Astrocyte of the hippocampus (primary cell): Measurements from ENCODE around the gene ANKRD65.
"Not testable (repeated sequence)": the region's sequence is repeated elsewhere in the genome, so short reads cannot be mapped to it uniquely, and the experiment has no call there.

Experiments used
- DNase-seq: peaks from one replicate; pipeline ENCODE4 v3.0.0; 2011; ENCODE audit warnings: low read depth, low spot score

Gene ANKRD65

DNA sequence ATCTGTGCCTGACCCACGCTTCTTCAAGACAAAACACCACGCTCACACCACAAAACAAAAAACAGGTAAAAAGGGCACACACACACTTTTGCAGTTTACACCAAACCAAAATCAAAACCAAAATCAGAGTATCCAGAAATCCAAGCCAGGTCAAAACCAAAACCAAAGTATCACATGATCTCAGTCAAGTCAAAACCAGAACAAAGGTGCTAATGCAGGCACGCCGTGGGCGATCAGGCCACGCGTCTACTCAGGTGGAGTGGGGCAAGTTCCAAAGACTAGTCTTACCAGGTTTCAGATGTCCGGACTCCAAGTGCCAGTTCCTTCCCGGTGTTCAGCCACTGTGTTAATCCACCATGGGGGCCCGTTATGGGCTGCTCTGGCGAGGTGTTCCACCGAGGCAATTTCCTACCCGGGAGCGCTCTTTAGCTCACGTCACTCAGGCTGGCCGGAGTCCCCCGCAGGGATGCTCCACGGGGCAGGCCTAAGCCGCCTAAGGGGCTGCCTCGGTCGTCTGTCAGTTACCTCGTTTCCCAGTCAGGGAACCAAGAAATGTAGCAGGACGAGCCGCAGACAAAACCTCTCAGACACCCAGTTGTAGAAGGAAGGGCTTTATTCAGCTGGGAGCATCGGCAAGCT lies 3.1 kb downstream of the ANKRD65 start:
- DNase-seq, result not testable (repeated sequence)

- not testable (repeated sequence) for DNase-seq
Observed at GRCh38 chr1:1417396-1417795, 3.7 kb downstream of the ANKRD65 start.

GRCh38 chr1:1415751-1416150 lies 5.3 kb downstream of the ANKRD65 start:
- DNase-seq, result no peak

DNA sequence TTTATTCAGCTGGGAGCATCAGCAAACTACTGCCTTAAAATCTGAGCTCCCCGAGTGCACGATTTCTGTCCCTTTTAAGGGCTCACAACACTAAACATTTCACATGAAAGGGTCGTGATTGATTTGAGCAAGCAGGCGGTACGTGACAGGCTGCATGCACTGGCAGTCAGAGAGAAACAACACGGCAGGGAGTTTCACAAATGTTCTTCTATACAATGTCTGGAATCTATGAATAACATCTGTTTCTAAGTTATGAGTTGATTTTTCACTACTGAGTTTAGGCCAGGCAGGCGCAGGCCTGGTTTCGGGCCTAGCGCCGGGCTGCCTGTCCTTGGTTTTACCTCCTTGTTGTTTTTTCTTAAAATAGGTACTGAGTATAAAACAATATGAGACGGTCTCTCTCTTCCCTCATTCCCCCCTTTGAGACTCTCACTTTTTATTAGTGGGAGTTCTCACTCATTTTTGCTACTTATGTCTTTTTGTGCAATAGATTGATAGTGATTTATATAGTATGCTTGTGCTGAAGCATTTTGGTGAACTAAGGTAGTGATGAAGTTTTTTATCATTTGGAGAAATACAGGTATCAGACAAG lies 8.7 kb downstream of the ANKRD65 start:
- DNase-seq, result not testable (repeated sequence)

- DNase-seq, result no peak
Observed at GRCh38 chr1:1411626-1412025, 9.4 kb downstream of the ANKRD65 start.

GRCh38 chr1:1410238-1410637 lies 10.8 kb downstream of the ANKRD65 start:
- not testable (repeated sequence) for DNase-seq

- DNase-seq, result peak; percentile 74
Observed at GRCh38 chr1:1407636-1408318, 13.3 kb downstream of the ANKRD65 start.

DNA sequence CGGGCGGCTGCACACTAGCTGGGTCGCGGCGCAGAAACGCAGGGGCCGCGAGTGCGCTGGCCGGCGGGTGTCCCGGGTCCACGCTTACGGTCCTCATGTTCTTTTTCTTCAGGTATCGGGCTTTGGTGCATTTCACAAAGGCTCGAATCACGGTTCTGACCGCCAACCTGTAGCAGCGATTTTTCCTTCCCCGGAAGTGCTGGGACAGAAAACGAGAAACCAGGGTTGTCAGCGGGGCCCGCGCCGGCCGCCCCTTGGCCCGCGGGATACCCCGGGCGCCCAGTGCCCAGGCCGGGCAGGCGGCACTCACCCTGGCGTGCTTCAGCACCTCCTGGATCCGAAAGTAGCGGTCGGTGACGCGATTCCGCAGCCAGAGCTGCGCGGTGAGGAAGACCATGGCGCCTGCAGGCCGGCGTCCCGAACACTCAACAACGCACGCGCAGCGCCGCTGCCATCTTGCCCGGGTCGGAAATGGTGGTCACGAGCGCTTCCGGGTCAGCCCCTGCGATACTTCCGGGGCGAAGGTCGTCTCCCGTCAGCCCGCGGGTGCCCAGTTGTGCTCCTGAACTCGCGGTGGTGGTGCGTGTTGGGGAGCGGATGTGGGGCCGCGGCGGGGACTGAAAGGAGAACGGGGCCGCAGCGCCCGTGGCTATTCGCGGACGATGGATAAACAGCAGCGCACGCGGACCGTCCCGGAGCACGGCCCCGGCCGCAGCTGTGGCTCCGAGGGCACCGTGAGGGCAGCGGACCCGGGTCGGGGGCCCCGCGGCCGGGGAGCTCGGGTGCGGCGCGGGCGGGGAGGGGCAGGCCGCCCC lies 14.0 kb downstream of the ANKRD65 start, which contains the start of gene MRPL20:
Gene MRPL20 (minus strand): TSS at position 473 of the 815 bp plus-strand sequence. CDS start 76 bp downstream, at position 397.
- DNase-seq, result peak; percentile 95

- no peak for DNase-seq
Observed at GRCh38 chr1:1406101-1406820, 14.8 kb downstream of the ANKRD65 start.

- no peak for DNase-seq
Observed at GRCh38 chr1:1403653-1404052, 17.4 kb downstream of the ANKRD65 start.

- DNase-seq, result not testable (repeated sequence)
Observed at GRCh38 chr1:1402901-1403392, 18.1 kb downstream of the ANKRD65 start.

GRCh38 chr1:1402072-1402900 lies 18.8 kb downstream of the ANKRD65 start:
- peak; percentile 73 for DNase-seq

GRCh38 chr1:1401457-1402010 lies 19.5 kb downstream of the ANKRD65 start:
- no peak for DNase-seq

DNA sequence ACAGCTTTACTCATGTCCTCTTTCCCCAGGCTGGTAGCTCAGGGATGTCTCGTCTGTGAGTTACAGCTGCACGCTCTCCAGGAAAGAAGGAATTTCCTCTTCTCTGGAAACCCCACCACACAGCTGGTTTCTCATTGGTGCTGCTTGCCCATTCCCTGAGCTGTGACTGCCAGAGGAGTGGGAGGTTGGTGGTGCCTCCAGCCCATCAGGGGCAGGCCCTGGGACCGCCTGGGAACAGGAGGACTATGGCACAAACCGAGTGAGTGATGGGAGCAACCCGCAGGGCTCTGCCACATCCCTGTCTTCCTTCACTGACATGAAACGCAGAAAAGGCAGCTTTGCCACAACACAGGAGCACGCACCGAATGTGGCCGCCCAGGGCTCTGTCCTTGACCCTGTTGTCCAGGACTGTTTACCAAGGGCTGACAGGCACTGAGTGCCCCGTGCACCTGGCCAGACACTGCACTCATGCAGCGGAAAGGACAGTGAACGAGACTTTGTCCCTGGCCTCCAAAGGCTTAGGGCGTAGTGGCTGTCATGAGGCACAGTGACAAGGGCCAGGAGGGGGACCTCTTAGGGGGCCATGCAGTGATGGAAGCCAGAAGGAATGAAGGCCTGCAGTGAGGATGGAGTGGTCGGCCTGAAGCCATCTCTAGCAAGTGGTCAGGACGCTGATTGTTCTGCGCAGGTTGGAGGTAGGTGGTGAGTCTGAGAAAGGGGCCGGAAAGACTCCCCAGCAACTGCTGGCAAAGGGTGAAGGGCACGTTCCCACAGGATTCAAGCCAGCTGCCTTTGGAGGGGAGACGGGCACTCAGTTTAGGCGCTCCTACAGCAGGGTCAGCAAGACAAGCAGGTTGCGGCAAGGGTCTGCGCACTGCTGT lies 20.3 kb downstream of the ANKRD65 start:
- DNase-seq, result no peak

DNA sequence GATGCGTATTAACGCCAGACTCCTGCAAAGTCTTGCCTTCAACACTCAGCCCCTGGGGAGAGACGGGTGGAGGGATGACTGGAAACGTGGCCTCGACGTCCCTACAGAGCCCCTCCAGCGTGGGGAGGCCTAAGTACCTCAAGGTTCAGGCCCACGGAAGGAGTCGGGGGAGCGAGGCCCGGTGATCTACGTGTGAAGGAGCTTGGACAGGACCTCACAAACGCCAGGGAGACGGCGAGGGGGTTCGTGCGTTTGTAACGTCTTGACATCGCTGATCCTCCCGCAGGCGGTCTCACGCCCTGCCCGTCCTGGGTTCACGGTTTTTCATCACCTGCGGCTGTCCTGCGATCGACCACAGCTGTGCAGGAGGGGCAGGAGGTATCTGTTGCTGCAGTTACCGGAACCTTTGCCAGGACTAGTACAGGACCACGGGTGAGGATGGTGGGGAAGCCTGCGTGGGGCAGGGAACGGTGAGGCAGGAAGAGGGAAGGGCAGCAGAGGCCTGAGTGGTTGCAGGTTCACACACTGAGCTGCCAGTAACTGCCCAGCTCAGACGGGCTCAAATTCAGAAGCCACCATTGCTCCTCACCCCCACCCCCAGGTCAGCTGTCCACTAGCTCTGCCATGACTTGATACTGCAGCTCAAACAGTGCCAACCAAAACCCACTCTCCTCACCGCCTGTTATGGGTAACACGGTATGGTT lies 21.1 kb downstream of the ANKRD65 start:
- peak; percentile 47 for DNase-seq

GRCh38 chr1:1399187-1399871 lies 21.7 kb downstream of the ANKRD65 start, which contains the start of gene CCNL2:
Gene CCNL2, minus strand, starts transcription at chr1:1399335. Its CDS starts 29 bp downstream, at chr1:1399306.
- peak; percentile 100 for DNase-seq

GRCh38 chr1:1398677-1399186 lies 22.3 kb downstream of the ANKRD65 start:
- no peak for DNase-seq
